Activated naive CD8-positive, alpha-beta T cell (primary cell): ENCODE data around the gene FBLIM1.
"Not testable (repeated sequence)": the region's sequence is repeated elsewhere in the genome, so short reads cannot be mapped to it uniquely, and the experiment has no call there.

Source experiments
- H3K27ac Mint-ChIP-seq: one replicate; pipeline ENCODE4 v1.8.0; 2021; ENCODE audit warnings: mixed read lengths
- H3K27me3 Mint-ChIP-seq: one replicate; pipeline ENCODE4 v1.8.0; 2021; ENCODE audit warnings: mixed read lengths
- H3K36me3 Mint-ChIP-seq: one replicate; pipeline ENCODE4 v1.8.0; 2021; ENCODE audit warnings: mixed read lengths
- H3K4me1 Mint-ChIP-seq: one replicate; pipeline ENCODE4 v1.8.0; 2021; ENCODE audit warnings: low read depth, mixed read lengths
- H3K4me3 Mint-ChIP-seq: one replicate; pipeline ENCODE4 v1.8.0; 2021; ENCODE audit warnings: mild to moderate bottlenecking, mixed read lengths
- H3K9me3 Mint-ChIP-seq: one replicate; pipeline ENCODE4 v1.8.0; 2021; ENCODE audit warnings: low read depth, mixed read lengths

FBLIM1 gene

DNA sequence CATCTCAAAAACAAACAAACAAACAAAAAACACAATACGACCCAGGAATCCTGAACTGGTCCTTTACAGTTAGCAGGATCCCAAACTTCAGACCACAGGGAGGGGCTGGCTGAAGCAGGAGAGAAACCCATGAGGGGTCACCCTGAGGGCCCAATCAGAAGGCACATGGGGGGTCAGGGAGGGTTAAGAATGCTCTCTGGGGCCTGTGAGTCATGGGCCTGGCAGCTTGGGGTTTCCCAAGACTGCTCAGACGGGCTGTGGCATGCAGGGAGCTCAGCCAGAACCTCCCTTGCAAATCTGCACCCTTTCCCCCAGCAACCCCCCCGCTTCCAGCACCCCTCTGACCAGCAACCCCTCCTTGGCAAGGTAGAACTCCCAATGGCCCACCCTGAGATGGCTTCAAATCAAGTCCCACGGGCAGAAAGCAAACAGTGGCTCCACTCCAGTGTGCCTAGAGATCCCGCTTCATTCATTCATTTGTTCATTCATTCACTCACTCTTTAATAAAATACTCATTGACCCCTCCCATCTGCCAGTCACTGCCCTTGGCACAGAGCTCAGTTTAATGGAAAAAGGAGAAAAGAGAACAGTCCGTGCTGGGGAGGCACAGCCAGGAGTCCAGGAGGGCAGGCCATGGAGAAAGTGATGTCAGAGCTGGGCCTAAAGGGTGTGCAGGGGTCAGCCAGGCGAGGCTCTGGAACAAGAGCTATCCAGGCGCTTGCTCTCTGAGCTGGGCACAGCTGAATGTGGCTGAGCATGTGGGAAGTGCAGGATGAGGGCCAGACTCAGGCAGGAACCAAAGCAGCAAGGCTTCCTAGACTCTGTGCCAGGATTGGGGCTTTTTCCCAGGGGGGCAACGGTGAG, 40.6 kb downstream of the FBLIM1 start:
- no peaks in the 10 kb centered on the region for H3K4me1 Mint-ChIP-seq
- H3K27ac Mint-ChIP-seq = no peak overlapping the region
- no peaks in the 10 kb centered on the region for H3K36me3 Mint-ChIP-seq
- peaks cover 2% of the 10 kb centered on the region for H3K27me3 Mint-ChIP-seq
- H3K9me3 Mint-ChIP-seq = no peaks in the 10 kb centered on the region
- no peak overlapping the region for H3K4me3 Mint-ChIP-seq

- Mint-ChIP-seq H3K27ac (no peak overlapping the region), H3K36me3 (no peaks in the 10 kb centered on the region), H3K27me3 (peaks cover 2% of the 10 kb centered on the region), H3K4me3 (no peak overlapping the region), H3K4me1 (no peaks in the 10 kb centered on the region), H3K9me3 (no peaks in the 10 kb centered on the region)
These were observed 41.6 kb downstream of the FBLIM1 start for GRCh38 chr1:15799928-15800835.

- Mint-ChIP-seq H3K4me3 (no peak overlapping the region), H3K4me1 (no peaks in the 10 kb centered on the region), H3K9me3 (no peaks in the 10 kb centered on the region), H3K27ac (no peak overlapping the region), H3K36me3 (no peaks in the 10 kb centered on the region), H3K27me3 (peaks cover 2% of the 10 kb centered on the region)
These were observed 43.8 kb downstream of the FBLIM1 start for GRCh38 chr1:15802234-15802965.

GRCh38 chr1:15803380-15803779, 44.8 kb downstream of the FBLIM1 start:
- H3K36me3 Mint-ChIP-seq = no peaks in the 10 kb centered on the region
- H3K4me3 Mint-ChIP-seq = no peak overlapping the region
- peaks cover 2% of the 10 kb centered on the region for H3K27me3 Mint-ChIP-seq
- H3K4me1 Mint-ChIP-seq = no peaks in the 10 kb centered on the region
- H3K9me3 Mint-ChIP-seq = no peaks in the 10 kb centered on the region
- H3K27ac Mint-ChIP-seq = no peak overlapping the region

- Mint-ChIP-seq H3K27ac (no peak overlapping the region), H3K4me1 (no peaks in the 10 kb centered on the region), H3K36me3 (no peaks in the 10 kb centered on the region), H3K4me3 (no peak overlapping the region), H3K27me3 (peaks cover 2% of the 10 kb centered on the region), H3K9me3 (no peaks in the 10 kb centered on the region)
These were observed 45.5 kb downstream of the FBLIM1 start for GRCh38 chr1:15804060-15804459.

DNA sequence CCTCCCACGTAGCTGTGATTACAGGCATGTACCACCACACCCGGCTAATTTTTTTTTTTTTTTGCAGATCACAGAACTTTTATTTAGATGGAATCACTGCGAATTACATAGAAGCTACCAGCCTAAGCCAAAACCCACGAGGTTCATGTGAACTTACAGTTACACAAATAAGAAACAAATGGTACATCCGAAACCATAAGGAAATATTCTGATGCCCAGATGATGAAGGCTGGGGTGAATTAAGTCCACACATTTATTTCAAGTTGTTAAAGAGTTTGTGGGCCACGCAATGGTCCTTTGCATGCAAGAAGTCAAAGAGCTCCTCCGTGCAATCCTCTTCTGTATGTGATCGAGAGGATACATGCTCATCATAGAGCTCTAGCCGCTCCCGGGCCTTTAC, 48.5 kb downstream of the FBLIM1 start:
- peaks cover 2% of the 10 kb centered on the region for H3K27me3 Mint-ChIP-seq
- no peak overlapping the region for H3K27ac Mint-ChIP-seq
- no peaks in the 10 kb centered on the region for H3K4me1 Mint-ChIP-seq

DNA sequence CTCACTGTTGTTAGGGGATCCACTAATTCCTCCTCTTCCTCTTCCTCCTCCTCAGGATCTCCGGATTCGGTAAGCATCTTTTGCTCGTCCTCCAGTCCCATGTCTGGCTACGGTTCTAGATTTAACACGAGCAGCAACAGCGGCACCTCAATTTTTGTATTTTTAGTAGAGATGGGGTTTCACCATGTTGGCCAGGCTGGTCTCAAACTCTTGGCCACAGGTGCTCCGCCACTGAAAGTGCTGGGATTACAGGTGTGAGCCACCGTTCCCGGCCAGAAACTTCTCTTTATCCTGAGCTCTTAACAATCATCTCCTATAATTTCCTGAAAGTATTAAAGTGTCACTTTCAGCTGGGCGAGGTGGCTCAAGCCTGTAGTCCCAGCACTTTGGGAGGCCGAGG, 49.0 kb downstream of the FBLIM1 start, which contains the start of gene UQCRHL:
Gene UQCRHL (minus strand): TSS at position 101 of the 400 bp plus-strand sequence. CDS start 0 bp downstream, at position 101.
- not testable (repeated sequence) for H3K27me3 Mint-ChIP-seq, H3K9me3 Mint-ChIP-seq, H3K36me3 Mint-ChIP-seq, H3K4me1 Mint-ChIP-seq, H3K4me3 Mint-ChIP-seq, H3K27ac Mint-ChIP-seq

More for the DNA sequence above, 48.5 kb downstream of the FBLIM1 start:
- H3K36me3 Mint-ChIP-seq = no peaks in the 10 kb centered on the region
- H3K9me3 Mint-ChIP-seq = no peaks in the 10 kb centered on the region
- no peak overlapping the region for H3K4me3 Mint-ChIP-seq

DNA sequence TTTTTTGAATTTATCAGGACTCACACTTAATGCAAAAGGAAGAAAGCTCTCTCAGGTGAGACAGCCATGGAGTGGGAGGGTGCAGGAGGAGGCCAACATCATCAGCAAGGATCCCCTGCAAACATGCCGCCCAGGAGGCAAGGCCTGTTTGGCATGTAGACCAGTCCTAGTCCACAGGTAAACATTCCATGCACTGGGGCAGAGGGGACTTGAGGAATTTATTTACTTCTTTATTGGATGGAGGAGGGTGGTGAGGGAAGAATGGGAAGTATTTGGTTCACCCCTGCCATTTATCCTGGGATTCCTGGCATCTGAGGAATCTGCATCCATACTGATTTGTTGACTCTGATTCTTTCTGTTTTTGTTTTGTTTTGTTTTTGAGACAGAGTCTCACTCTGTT, 50.4 kb downstream of the FBLIM1 start:
- Mint-ChIP-seq H3K4me3 (no peak overlapping the region), H3K27me3 (no peaks in the 10 kb centered on the region), H3K27ac (no peak overlapping the region), H3K4me1 (no peaks in the 10 kb centered on the region), H3K36me3 (no peaks in the 10 kb centered on the region), H3K9me3 (no peaks in the 10 kb centered on the region)

DNA sequence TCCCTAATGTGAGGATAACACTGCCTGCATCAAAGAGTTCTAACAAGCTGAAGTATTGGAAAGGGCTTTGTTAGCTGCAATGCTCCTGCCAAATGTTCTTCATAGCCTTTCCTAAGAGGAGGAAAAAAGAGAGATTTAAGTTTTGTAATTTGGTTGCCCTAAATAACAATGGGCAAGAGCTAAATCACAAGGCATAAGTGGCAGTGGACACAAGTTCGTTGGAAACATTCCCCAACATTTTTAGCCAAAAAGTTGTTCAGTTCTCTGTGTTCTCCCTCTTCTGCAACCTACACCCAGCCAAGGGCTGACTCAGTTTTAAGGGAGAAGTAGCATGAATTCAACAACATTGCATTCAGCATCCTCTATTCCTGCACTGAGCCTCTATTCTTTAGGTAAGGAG, 51.5 kb downstream of the FBLIM1 start:
- H3K4me3 Mint-ChIP-seq = no peak overlapping the region
- no peaks in the 10 kb centered on the region for H3K36me3 Mint-ChIP-seq
- no peaks in the 10 kb centered on the region for H3K4me1 Mint-ChIP-seq
- no peaks in the 10 kb centered on the region for H3K27me3 Mint-ChIP-seq
- no peak overlapping the region for H3K27ac Mint-ChIP-seq
- no peaks in the 10 kb centered on the region for H3K9me3 Mint-ChIP-seq

GRCh38 chr1:15816674-15817073, 58.1 kb downstream of the FBLIM1 start:
- no peak overlapping the region for H3K4me3 Mint-ChIP-seq
- no peak overlapping the region for H3K27ac Mint-ChIP-seq
- H3K9me3 Mint-ChIP-seq = no peaks in the 10 kb centered on the region
- no peaks in the 10 kb centered on the region for H3K36me3 Mint-ChIP-seq
- no peaks in the 10 kb centered on the region for H3K27me3 Mint-ChIP-seq
- H3K4me1 Mint-ChIP-seq = peaks cover 7% of the 10 kb centered on the region

GRCh38 chr1:15820478-15820877, 61.9 kb downstream of the FBLIM1 start:
- Mint-ChIP-seq H3K27me3 (no peaks in the 10 kb centered on the region), H3K4me3 (no peak overlapping the region), H3K4me1 (peaks cover 6% of the 10 kb centered on the region), H3K9me3 (no peaks in the 10 kb centered on the region), H3K27ac (no peak overlapping the region), H3K36me3 (peaks cover 2% of the 10 kb centered on the region)

DNA sequence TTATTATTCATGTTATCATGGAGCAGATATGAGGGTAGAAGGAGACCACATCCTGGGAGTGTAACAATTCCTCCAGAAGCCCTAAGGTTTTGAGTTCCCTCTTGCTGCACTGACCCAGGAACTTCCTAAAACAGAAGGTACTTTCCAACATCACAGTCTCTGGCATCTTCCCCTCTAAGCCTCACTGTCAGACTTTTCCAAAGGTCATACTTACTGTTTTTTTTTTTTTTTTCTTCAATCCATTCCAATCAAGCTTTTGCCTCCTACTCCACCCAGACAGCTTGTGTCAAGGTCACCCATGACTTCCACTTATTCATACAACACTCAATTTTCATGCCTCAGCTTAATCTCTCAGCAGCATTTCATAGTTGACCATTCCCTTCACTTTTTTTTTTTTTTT, 67.2 kb downstream of the FBLIM1 start:
- Mint-ChIP-seq H3K4me1 (peaks cover 7% of the 10 kb centered on the region), H3K27ac (no peak overlapping the region), H3K27me3 (no peaks in the 10 kb centered on the region)

GRCh38 chr1:15826810-15827507, 68.4 kb downstream of the FBLIM1 start:
- H3K9me3 Mint-ChIP-seq = no peaks in the 10 kb centered on the region
- H3K27me3 Mint-ChIP-seq = no peaks in the 10 kb centered on the region
- no peak overlapping the region for H3K4me3 Mint-ChIP-seq
- H3K27ac Mint-ChIP-seq = no peak overlapping the region
- peaks cover 5% of the 10 kb centered on the region for H3K36me3 Mint-ChIP-seq
- H3K4me1 Mint-ChIP-seq = peaks cover 11% of the 10 kb centered on the region

More for the DNA sequence above, 67.2 kb downstream of the FBLIM1 start:
- Mint-ChIP-seq H3K36me3 (peaks cover 2% of the 10 kb centered on the region), H3K9me3 (no peaks in the 10 kb centered on the region), H3K4me3 (no peak overlapping the region)

- H3K27ac Mint-ChIP-seq, H3K4me3 Mint-ChIP-seq, H3K36me3 Mint-ChIP-seq, H3K9me3 Mint-ChIP-seq, H3K27me3 Mint-ChIP-seq: not testable (repeated sequence)
- H3K4me1 Mint-ChIP-seq = peaks cover 12% of the 10 kb centered on the region
These were observed 69.0 kb downstream of the FBLIM1 start for GRCh38 chr1:15827567-15827966.
